GM13976 (cell line): ENCODE data around the gene DDX28.
"Not testable (repeated sequence)": the region's sequence is repeated elsewhere in the genome, so short reads cannot be mapped to it uniquely, and the experiment has no call there.

Source experiments
- DNase-seq: peaks from one replicate; pipeline ENCODE4 v3.0.0; 2012; ENCODE audit warnings: low spot score
- in situ Hi-C: fragments of 300-500 bp; cut with MboI; formaldehyde crosslinking; loops from one replicate; pipeline ENCODE4 v1.12.0; 2022; ENCODE audit warnings: low sequenced_read_pairs, mixed read lengths, inconsistent platforms; ENCODE audit not compliant: unreplicated experiment
- TF ChIP-seq, protein P1 (sequence below): IDR thresholded peaks from 2 replicates; pipeline ENCODE4 v1.5.1; 2012; ENCODE audit warnings: borderline replicate concordance, mild to moderate bottlenecking; ENCODE audit not compliant: insufficient read depth; ENCODE audit errors: extremely low read depth, missing control alignments, control extremely low read depth

Gene DDX28

GRCh38 chr16:68028996-68029395, 6.0 kb upstream of the DDX28 start:
- in situ Hi-C loops = loop anchor here (25.0 kb wide), 1 partner anchor 342 kb away; no protein-coding TSS in a partner anchor
- TF ChIP-seq, protein P1, sequence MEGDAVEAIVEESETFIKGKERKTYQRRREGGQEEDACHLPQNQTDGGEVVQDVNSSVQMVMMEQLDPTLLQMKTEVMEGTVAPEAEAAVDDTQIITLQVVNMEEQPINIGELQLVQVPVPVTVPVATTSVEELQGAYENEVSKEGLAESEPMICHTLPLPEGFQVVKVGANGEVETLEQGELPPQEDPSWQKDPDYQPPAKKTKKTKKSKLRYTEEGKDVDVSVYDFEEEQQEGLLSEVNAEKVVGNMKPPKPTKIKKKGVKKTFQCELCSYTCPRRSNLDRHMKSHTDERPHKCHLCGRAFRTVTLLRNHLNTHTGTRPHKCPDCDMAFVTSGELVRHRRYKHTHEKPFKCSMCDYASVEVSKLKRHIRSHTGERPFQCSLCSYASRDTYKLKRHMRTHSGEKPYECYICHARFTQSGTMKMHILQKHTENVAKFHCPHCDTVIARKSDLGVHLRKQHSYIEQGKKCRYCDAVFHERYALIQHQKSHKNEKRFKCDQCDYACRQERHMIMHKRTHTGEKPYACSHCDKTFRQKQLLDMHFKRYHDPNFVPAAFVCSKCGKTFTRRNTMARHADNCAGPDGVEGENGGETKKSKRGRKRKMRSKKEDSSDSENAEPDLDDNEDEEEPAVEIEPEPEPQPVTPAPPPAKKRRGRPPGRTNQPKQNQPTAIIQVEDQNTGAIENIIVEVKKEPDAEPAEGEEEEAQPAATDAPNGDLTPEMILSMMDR = no peak
- DNase-seq = no peak

DNA sequence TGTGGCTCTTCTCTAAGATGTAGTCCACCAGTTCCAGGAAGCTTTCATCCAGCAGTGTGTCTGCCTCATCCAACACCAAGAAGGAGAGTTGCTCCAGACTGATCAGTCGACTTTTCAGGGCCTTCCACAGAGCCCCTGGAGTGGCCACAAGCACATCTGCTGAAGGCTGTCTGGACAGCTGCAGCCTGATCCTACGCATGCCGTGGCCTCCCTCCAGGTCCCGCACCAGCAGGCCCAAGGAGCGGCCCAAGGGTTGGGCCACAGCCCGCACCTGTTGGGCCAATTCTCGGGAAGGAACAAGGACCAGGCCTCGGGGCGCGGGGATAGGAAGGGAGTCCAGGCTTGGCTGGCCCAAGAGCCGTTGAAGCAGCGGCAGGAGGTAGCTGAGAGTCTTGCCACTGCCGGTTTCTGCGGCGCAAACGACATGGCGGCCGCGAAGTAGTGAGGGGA, 729 bp downstream of the DDX28 start:
- TF ChIP-seq, protein P1 = no peak
- in situ Hi-C loops = no loop called here
- DNase-seq = no peak

GRCh38 chr16:68021490-68021889, 1.5 kb downstream of the DDX28 start:
- TF ChIP-seq, protein P1 = no peak
- DNase-seq = no peak
- in situ Hi-C loops = no loop called here

DNA sequence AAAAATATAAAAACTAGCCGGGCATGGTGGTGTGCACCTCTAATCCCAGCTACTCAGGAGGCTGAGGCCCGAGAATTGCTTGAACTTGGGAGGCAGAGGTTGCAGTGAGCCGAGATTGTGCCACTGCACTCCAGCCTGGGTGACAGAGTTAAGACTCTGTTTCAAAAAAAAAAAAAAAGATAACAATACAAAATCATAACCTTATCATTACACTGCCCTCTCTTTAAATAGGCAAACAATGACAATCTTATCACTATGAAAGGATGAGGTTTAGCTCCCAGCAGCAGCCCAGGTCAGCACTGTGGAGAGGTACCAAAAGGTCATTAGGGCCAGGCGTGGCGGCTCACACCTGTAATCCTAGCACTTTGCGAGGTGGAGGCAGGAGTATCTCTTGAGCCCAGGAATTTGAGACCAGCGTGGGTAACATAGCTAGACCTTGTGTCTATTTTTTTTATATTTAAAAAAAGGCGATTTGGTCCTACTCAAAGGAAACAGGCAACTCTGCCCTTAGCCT, 3.8 kb downstream of the DDX28 start:
- in situ Hi-C loops = no loop called here
- DNase-seq = no peak

GRCh38 chr16:68015681-68016080, 7.4 kb downstream of the DDX28 start, which contains the start of gene DPEP2NB:
TSS of gene DPEP2NB (minus strand) at chr16:68015911. CDS start at chr16:68015770, 141 bp downstream.
- in situ Hi-C loops = no loop called here
- DNase-seq = no peak
- TF ChIP-seq, protein P1 = no peak

More for the DNA sequence above, 3.8 kb downstream of the DDX28 start:
- TF ChIP-seq, protein P1 = no peak

GRCh38 chr16:68013440-68013839, 9.6 kb downstream of the DDX28 start:
- in situ Hi-C loops = no loop called here
- TF ChIP-seq, protein P1 = no peak
- no peak for DNase-seq

GRCh38 chr16:68009872-68010271, 13.2 kb downstream of the DDX28 start:
- DNase-seq, in situ Hi-C loops: not testable (repeated sequence)
